Endothelial cell of umbilical vein (primary cell): ENCODE measurements around the gene RAMACL. TPM values are rescaled to one million over a fixed set of nuclear protein-coding genes. Genes with fewer than 3 reads are reported as not detected.

Experiments
- BruUV-seq: library from RNA; stranded (reverse); fragments of 400-500 nt; replicated peaks from 2 replicates; lab custom pipeline; 2021; lab: Mats Ljungman, UMichigan
- CTCF ChIA-PET: fragments of 300-600, 350-600 bp; sonication (Branson Sonifier 250); formaldehyde crosslinking; loops from one replicate; lab custom pipeline; 2021; ENCODE audit warnings: antibody characterized with exemption, inconsistent platforms; lab: Charles Lee
- POLR2A ChIA-PET: fragments of 300-600, 350-600 bp; sonication (Branson Sonifier 250); formaldehyde crosslinking; loops from one replicate; lab custom pipeline; 2021; ENCODE audit warnings: antibody characterized with exemption, inconsistent platforms; lab: Charles Lee
- DNase-seq: peaks from one replicate; pipeline ENCODE4 v3.0.0-alpha.2; 2011; ENCODE audit warnings: low read depth, low spot score
- FAIRE-seq: peaks from 2 replicates; lab custom pipeline; 2011; peaks lifted over from hg19 to GRCh38; lab: Jason Lieb, UNC
- H2AFZ ChIP-seq: 2 replicates; pipeline ENCODE4 v1.6.0; 2012; ENCODE audit warnings: low read depth, low read length, control low read depth, inconsistent platforms
- H3K27ac ChIP-seq: 2 replicates; pipeline ENCODE4 v1.5.1; 2011; ENCODE audit warnings: low read depth, mild to moderate bottlenecking, control low read depth, low read length, moderate library complexity; ENCODE audit not compliant: insufficient read depth
- H3K27me3 ChIP-seq, 2 experiments: 2 replicates each; pipeline versions ENCODE4 v1.6.0 to v1.6.1; 2011; ENCODE audit warnings: low read length in 2 of 2, mixed read lengths in 1 of 2; ENCODE audit not compliant: control insufficient read depth in 2 of 2, insufficient read depth in 2 of 2
- H3K36me3 ChIP-seq, 2 experiments: 2 replicates in 1 of 2; 3 replicates in 1 of 2; pipeline ENCODE4 v1.5.1; 2011; ENCODE audit warnings: low read length in 2 of 2, mild to moderate bottlenecking in 1 of 2, moderate library complexity in 1 of 2; ENCODE audit not compliant: control insufficient read depth in 2 of 2, insufficient read depth in 2 of 2; ENCODE audit errors: extremely low read depth in 1 of 2
- H3K4me1 ChIP-seq: 3 replicates; pipeline ENCODE4 v1.5.1; 2011; ENCODE audit warnings: mild to moderate bottlenecking, low read length; ENCODE audit not compliant: control insufficient read depth, insufficient read depth; ENCODE audit errors: extremely low read depth
- H3K4me2 ChIP-seq: 2 replicates; pipeline ENCODE4 v1.6.1; 2011; ENCODE audit warnings: low read length, control low read depth, mixed read lengths; ENCODE audit not compliant: insufficient read depth
- H3K4me3 ChIP-seq, 3 experiments: fragments of 200-600 bp in 1 of 3; sonication (generic), shearing (Covaris generic) in 1 of 3; replicated peaks in 1 of 3; 2 replicates each; pipeline ENCODE4 v1.5.1; 2011 to 2016; ENCODE audit warnings: control low read depth in 3 of 3, low read length in 3 of 3, mild to moderate bottlenecking in 2 of 3, inconsistent platforms in 1 of 3, low read depth in 1 of 3, moderate library complexity in 1 of 3; ENCODE audit not compliant: insufficient read depth in 1 of 3
- H3K79me2 ChIP-seq: 2 replicates; pipeline ENCODE4 v1.6.0; 2012; ENCODE audit warnings: low read length, inconsistent platforms; ENCODE audit not compliant: control insufficient read depth, insufficient read depth
- H3K9ac ChIP-seq: replicated peaks from 2 replicates; pipeline ENCODE3; 2011; ENCODE audit warnings: low read length, control low read depth; ENCODE audit not compliant: insufficient read depth; ENCODE audit errors: extremely low read depth
- H3K9me1 ChIP-seq: replicated peaks from 3 replicates; pipeline ENCODE4 v1.6.0; 2011; ENCODE audit warnings: mild to moderate bottlenecking, low read length; ENCODE audit not compliant: control insufficient read depth, insufficient read depth; ENCODE audit errors: extremely low read depth
- H3K9me3 ChIP-seq: replicated peaks from 2 replicates; pipeline ENCODE4 v1.5.1; 2012; ENCODE audit warnings: low read length, inconsistent platforms; ENCODE audit not compliant: control insufficient read depth, insufficient read depth
- H4K20me1 ChIP-seq: replicated peaks from 2 replicates; pipeline ENCODE3; 2011; ENCODE audit warnings: mild to moderate bottlenecking, low read length; ENCODE audit not compliant: control insufficient read depth, insufficient read depth; ENCODE audit errors: extremely low read depth
- EZH2 ChIP-seq: IDR thresholded peaks from 2 replicates; pipeline ENCODE4 v1.6.1; 2012; ENCODE audit warnings: borderline replicate concordance, low read depth, mild to moderate bottlenecking, moderate library complexity, low read length, inconsistent platforms; ENCODE audit not compliant: severe bottlenecking
- FOS ChIP-seq: IDR thresholded peaks from 2 replicates; pipeline ENCODE4 v1.6.1; 2011; ENCODE audit warnings: mild to moderate bottlenecking, low read length, moderate library complexity, borderline replicate concordance; ENCODE audit not compliant: insufficient read depth
- GATA2 ChIP-seq: IDR thresholded peaks from 2 replicates; pipeline ENCODE4 v1.7.0; 2011; ENCODE audit warnings: low read depth, mild to moderate bottlenecking, moderate library complexity, mixed read lengths, low read length; ENCODE audit not compliant: insufficient read length, insufficient read depth
- JUN ChIP-seq: IDR thresholded peaks from 2 replicates; pipeline ENCODE4 v1.6.1; 2011; ENCODE audit warnings: borderline replicate concordance, low read depth; ENCODE audit not compliant: insufficient read length, insufficient read depth
- MYC ChIP-seq: IDR thresholded peaks from one replicate; pipeline ENCODE4 v1.6.1; 2011; ENCODE audit warnings: mild to moderate bottlenecking, low read depth, low read length
- POLR2A ChIP-seq: IDR thresholded peaks from 2 replicates; pipeline ENCODE4 v1.6.1; 2012; ENCODE audit warnings: low read depth, mild to moderate bottlenecking, control low read depth, low read length
- POLR2AphosphoS5 ChIP-seq: IDR thresholded peaks from 2 replicates; pipeline ENCODE4 v1.6.1; 2012; ENCODE audit warnings: low read depth, mild to moderate bottlenecking, control low read depth, low read length, moderate library complexity; ENCODE audit not compliant: insufficient read depth
- dilution Hi-C: fragments of 300-500 bp; cut with MboI; formaldehyde crosslinking; loops from one replicate; pipeline ENCODE4 v1.15.0; 2019; ENCODE audit warnings: low sequenced_read_pairs; ENCODE audit not compliant: extremely low pct_ligation_motif_present
- intact Hi-C: fragments of 100-400 bp; cut with micrococcal nuclease; formaldehyde crosslinking; loops from one replicate; pipeline ENCODE4 v1.10.0; 2022
- polyA plus RNA-seq, 4 experiments: library from polyadenylated mRNA; depleted of rRNA in 3 of 4; stranded (reverse) in 3 of 4; unstranded in 1 of 4; fragments of >200 nt; gene quantifications; 2 replicates each; pipeline versions ENCODE4 v1.2.1 to v1.2.3, GENCODE V29; 2011 to 2012; ENCODE audit warnings: missing spikeins in 1 of 4
- total RNA-seq: library from RNA; stranded (reverse); gene quantifications from 2 replicates; pipeline ENCODE4 v1.2.3, GENCODE V29; 2021
- TF ChIP-seq, protein P1 (sequence below): IDR thresholded peaks from 2 replicates; pipeline ENCODE4 v1.6.1; 2011; ENCODE audit not compliant: insufficient read depth, insufficient read length
- TF ChIP-seq, protein P2 (sequence below), 2 donors: IDR thresholded peaks; 1 replicate in 1 of 2; 2 replicates in 1 of 2; pipeline ENCODE4 v1.5.1; 2011; ENCODE audit warnings: low read length in 2 of 2, mild to moderate bottlenecking in 2 of 2, moderate library complexity in 2 of 2, control low read depth in 1 of 2, inconsistent platforms in 1 of 2, low read depth in 1 of 2; ENCODE audit not compliant: insufficient read depth in 1 of 2; ENCODE audit errors: extremely low read depth in 1 of 2

The RAMACL gene
- total and polyA plus RNA-seq, 2 donors (not counting 3 experiments of a cell fraction or from before 2014, with no cell fraction given): 0.17 to 5.3 TPM

DNA sequence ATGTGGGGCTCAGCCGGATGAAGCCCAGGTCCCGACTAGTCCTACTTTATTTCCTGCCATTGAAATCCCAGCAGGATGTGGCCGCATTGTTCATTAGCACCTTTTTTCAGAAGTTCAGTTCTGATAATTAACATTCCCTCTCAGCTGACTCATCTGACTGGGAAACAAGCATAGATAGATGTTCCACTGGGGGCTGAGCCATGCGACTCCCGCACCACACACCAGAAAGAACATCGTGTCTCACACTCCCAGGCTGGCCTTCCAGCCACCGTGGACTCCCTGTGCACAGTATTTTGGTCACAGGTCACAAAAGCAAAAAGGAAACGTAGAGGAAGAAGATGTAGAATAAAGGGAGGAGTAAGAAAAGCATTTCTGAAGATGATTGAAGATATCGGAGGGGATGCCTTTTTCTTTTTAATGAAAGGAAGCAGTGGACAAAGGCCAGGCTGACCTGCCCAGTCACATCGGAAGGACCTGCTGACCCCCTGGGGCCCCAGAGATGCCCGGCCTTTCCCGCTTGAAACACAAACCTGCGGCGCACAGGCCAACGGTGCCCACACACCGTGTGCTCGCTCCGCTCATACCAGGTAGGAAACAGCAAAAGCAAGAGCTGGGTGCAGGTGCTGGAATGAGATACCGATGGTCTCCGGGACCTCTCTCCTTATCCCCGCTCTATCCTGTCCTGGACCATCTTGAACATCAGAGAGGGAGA lies 28.7 kb upstream of the RAMACL start:
- no peaks in the 10 kb centered on the region for H3K9me1 ChIP-seq
- peaks cover 0 to 10% of the 10 kb centered on the region in 2 experiments for H3K36me3 ChIP-seq
- H3K9ac ChIP-seq: peak overlapping the region; percentile 29
- dilution Hi-C loops: no loop called here
- H4K20me1 ChIP-seq: no peaks in the 10 kb centered on the region
- BruUV-seq: no TSS peak
- H3K27ac ChIP-seq: peak overlapping the region; percentile 58
- no peaks in the 10 kb centered on the region for H3K27me3 ChIP-seq
- ChIA-PET POLR2A (no interaction called here), CTCF (interaction anchor here (1.9 kb wide), 1 partner anchor 12 kb away, joined by 7 read pairs; the partner anchor contains the start of gene RPS6KA2)
- no peak overlapping the region for H2AFZ ChIP-seq
- no peak for TF ChIP-seq EZH2
- peak; percentile 94 for TF ChIP-seq FOS
- TF ChIP-seq GATA2: peak; percentile 76
- TF ChIP-seq, protein P1, sequence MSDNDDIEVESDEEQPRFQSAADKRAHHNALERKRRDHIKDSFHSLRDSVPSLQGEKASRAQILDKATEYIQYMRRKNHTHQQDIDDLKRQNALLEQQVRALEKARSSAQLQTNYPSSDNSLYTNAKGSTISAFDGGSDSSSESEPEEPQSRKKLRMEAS: no peak
- TF ChIP-seq, protein P2, sequence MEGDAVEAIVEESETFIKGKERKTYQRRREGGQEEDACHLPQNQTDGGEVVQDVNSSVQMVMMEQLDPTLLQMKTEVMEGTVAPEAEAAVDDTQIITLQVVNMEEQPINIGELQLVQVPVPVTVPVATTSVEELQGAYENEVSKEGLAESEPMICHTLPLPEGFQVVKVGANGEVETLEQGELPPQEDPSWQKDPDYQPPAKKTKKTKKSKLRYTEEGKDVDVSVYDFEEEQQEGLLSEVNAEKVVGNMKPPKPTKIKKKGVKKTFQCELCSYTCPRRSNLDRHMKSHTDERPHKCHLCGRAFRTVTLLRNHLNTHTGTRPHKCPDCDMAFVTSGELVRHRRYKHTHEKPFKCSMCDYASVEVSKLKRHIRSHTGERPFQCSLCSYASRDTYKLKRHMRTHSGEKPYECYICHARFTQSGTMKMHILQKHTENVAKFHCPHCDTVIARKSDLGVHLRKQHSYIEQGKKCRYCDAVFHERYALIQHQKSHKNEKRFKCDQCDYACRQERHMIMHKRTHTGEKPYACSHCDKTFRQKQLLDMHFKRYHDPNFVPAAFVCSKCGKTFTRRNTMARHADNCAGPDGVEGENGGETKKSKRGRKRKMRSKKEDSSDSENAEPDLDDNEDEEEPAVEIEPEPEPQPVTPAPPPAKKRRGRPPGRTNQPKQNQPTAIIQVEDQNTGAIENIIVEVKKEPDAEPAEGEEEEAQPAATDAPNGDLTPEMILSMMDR (IDR thresholded peaks at IDR 0.05; ENCODE audit: extremely low read depth in 1 of 2, insufficient read depth in 1 of 2, low read depth in 1 of 2, low read length in 2 of 2): no peak
- TF ChIP-seq POLR2A: no peak
- no peak for TF ChIP-seq MYC
- peak; percentile 54 for TF ChIP-seq POLR2AphosphoS5
- peak; percentile 74 for TF ChIP-seq JUN
- peak; percentile 97 for FAIRE-seq
- peak overlapping the region; percentile 9 for H3K4me2 ChIP-seq
- H3K4me3 ChIP-seq: no peak overlapping the region
- no peaks in the 10 kb centered on the region for H3K9me3 ChIP-seq
- intact Hi-C loops: loop anchor here (1.0 kb wide), 3 partner anchors 12 to 58 kb away; partner anchors contain the start of gene RPS6KA2
- DNase-seq: peak; percentile 86
- peaks cover 40% of the 10 kb centered on the region for H3K4me1 ChIP-seq
- H3K79me2 ChIP-seq: peaks cover 32% of the 10 kb centered on the region
